GM23338 (cell line): Measurements from ENCODE around the gene SHF. TPM values are rescaled to one million over a fixed set of nuclear protein-coding genes. Genes with fewer than 3 reads are reported as not detected.

Experiments used
- ATAC-seq: fragments of 200-7000 bp; cut with Tn5 transposase; 3 replicates; pipeline ENCODE4 v1.9.1; 2020
- DNase-seq: peaks from one replicate; pipeline ENCODE4 v3.0.0-alpha.2; 2015; ENCODE audit warnings: low spot score
- H2AFZ ChIP-seq: fragments of 200-600 bp; sonication (generic); 2 replicates; pipeline ENCODE4 v1.8.0; 2016; ENCODE audit warnings: antibody characterized with exemption, mild to moderate bottlenecking, moderate library complexity
- H3F3A ChIP-seq: fragments of 200-600 bp; sonication (generic); replicated peaks from 2 replicates; pipeline ENCODE4 v1.8.0; 2017; ENCODE audit warnings: antibody characterized with exemption, mixed run types, low read depth
- H3K27ac ChIP-seq: fragments of 200-600 bp; sonication (generic); 2 replicates; pipeline ENCODE4 v1.6.1; 2016; ENCODE audit warnings: low read depth
- H3K27me3 ChIP-seq: fragments of 200-600 bp; sonication (generic); 2 replicates; pipeline ENCODE4 v1.8.0; 2016; ENCODE audit warnings: mild to moderate bottlenecking, mixed run types, moderate library complexity; ENCODE audit not compliant: insufficient read depth
- H3K36me3 ChIP-seq: fragments of 200-600 bp; sonication (generic); 2 replicates; pipeline ENCODE4 v1.8.0; 2016; ENCODE audit warnings: mild to moderate bottlenecking; ENCODE audit not compliant: insufficient read depth
- H3K4me1 ChIP-seq: fragments of 200-600 bp; sonication (generic); 2 replicates; pipeline ENCODE4 v1.8.0; 2016; ENCODE audit warnings: mild to moderate bottlenecking, moderate library complexity; ENCODE audit not compliant: insufficient read depth
- H3K4me2 ChIP-seq: fragments of 200-600 bp; sonication (generic); 2 replicates; pipeline ENCODE4 v1.7.1; 2017; ENCODE audit warnings: mixed run types
- H3K4me3 ChIP-seq: fragments of 200-600 bp; sonication (generic); 2 replicates; pipeline ENCODE4 v1.6.1; 2016; ENCODE audit warnings: mixed run types
- H3K79me2 ChIP-seq: fragments of 200-600 bp; sonication (generic); replicated peaks from 2 replicates; pipeline ENCODE4 v1.8.0; 2017; ENCODE audit warnings: mild to moderate bottlenecking; ENCODE audit not compliant: insufficient read depth
- H3K9me2 ChIP-seq: fragments of 200-600 bp; sonication (generic); 2 replicates; pipeline ENCODE4 v1.8.0; 2017; ENCODE audit not compliant: insufficient read depth
- H4K20me1 ChIP-seq: fragments of 200-600 bp; sonication (generic); replicated peaks from 2 replicates; pipeline ENCODE4 v1.8.0; 2017; ENCODE audit warnings: mild to moderate bottlenecking; ENCODE audit not compliant: insufficient read depth
- H3K27ac Mint-ChIP-seq: 2 replicates; pipeline ENCODE4 v1.8.0; 2020; ENCODE audit warnings: inconsistent platforms, mild to moderate bottlenecking, moderate library complexity, mixed read lengths
- H3K27me3 Mint-ChIP-seq: 3 replicates; pipeline ENCODE4 v1.8.0; 2022; ENCODE audit warnings: low read depth, mild to moderate bottlenecking, moderate library complexity, mixed read lengths, inconsistent platforms; ENCODE audit not compliant: insufficient read depth, poor library complexity
- H3K36me3 Mint-ChIP-seq: 3 replicates; pipeline ENCODE4 v1.8.0; 2021; ENCODE audit warnings: low read depth, mild to moderate bottlenecking, inconsistent platforms, moderate library complexity, mixed read lengths
- H3K4me1 Mint-ChIP-seq: 3 replicates; pipeline ENCODE4 v1.8.0; 2020; ENCODE audit warnings: mild to moderate bottlenecking, inconsistent platforms, mixed read lengths
- H3K4me3 Mint-ChIP-seq: 3 replicates; pipeline ENCODE4 v1.8.0; 2021; ENCODE audit warnings: moderate library complexity, mild to moderate bottlenecking, inconsistent platforms, mixed read lengths
- H3K9me3 Mint-ChIP-seq: 3 replicates; pipeline ENCODE4 v1.8.0; 2020; ENCODE audit warnings: moderate library complexity, mild to moderate bottlenecking, inconsistent platforms, mixed read lengths
- CREB1 ChIP-seq: fragments of 250-450 bp; sonication (Bioruptor Pico); IDR thresholded peaks from 2 replicates; pipeline ENCODE4 v1.5.0; 2020; ENCODE audit warnings: low read depth, mild to moderate bottlenecking, moderate library complexity
- ETS1 ChIP-seq: IDR thresholded peaks from 2 replicates; pipeline ENCODE4 v1.6.1; 2016; ENCODE audit warnings: antibody characterized with exemption
- EZH2 ChIP-seq: fragments of 200-600 bp; sonication (generic); IDR thresholded peaks from one replicate; pipeline ENCODE4 v1.8.0; 2017; ENCODE audit warnings: antibody characterized with exemption, mild to moderate bottlenecking, low read depth; ENCODE audit not compliant: unreplicated experiment
- JUNB ChIP-seq: IDR thresholded peaks from one replicate; pipeline ENCODE4 v1.6.1; 2016; ENCODE audit warnings: antibody characterized with exemption; ENCODE audit not compliant: unreplicated experiment
- NANOG ChIP-seq: IDR thresholded peaks from 2 replicates; pipeline ENCODE4 v1.6.1; 2016; ENCODE audit warnings: antibody characterized with exemption, borderline replicate concordance
- POLR2AphosphoS5 ChIP-seq: IDR thresholded peaks from 2 replicates; pipeline ENCODE4 v1.6.1; 2016; ENCODE audit warnings: antibody characterized with exemption, low read depth
- REST ChIP-seq: IDR thresholded peaks from one replicate; pipeline ENCODE4 v1.6.1; 2018; ENCODE audit warnings: antibody characterized with exemption; ENCODE audit not compliant: unreplicated experiment
- STAT1 ChIP-seq: IDR thresholded peaks from one replicate; pipeline ENCODE4 v1.6.1; 2016; ENCODE audit warnings: antibody characterized with exemption; ENCODE audit not compliant: unreplicated experiment
- ZNF114 ChIP-seq: fragments of 250-450 bp; sonication (Bioruptor Pico); IDR thresholded peaks from 2 replicates; pipeline ENCODE4 v1.5.0; 2020; ENCODE audit warnings: mild to moderate bottlenecking, moderate library complexity
- ZNF331 ChIP-seq: fragments of 250-450 bp; sonication (Bioruptor Pico); IDR thresholded peaks from 2 replicates; pipeline ENCODE4 v1.5.0; 2020; ENCODE audit warnings: low read depth, mild to moderate bottlenecking, moderate library complexity
- polyA plus RNA-seq: library from polyadenylated mRNA; unstranded; fragments of >200 nt; fragmentation: Nextera tagmentation; extraction: Ambion mirVana; gene quantifications from 2 replicates; pipeline ENCODE4 v1.2.1, GENCODE V29; 2016
- total RNA-seq: library from RNA; depleted of rRNA; stranded (reverse); fragments of >200 nt; shearing (Covaris generic); gene quantifications from 2 replicates; pipeline ENCODE4 v1.2.3, GENCODE V29; 2014
- TF ChIP-seq, protein P1 (sequence below), 2 experiments: fragments of 200-600 bp in 1 of 2; sonication (generic) in 1 of 2; conservative IDR thresholded peaks; 2 replicates each; pipeline versions ENCODE4 v1.5.1 to v1.6.1; 2016 to 2017; ENCODE audit warnings: antibody characterized with exemption in 2 of 2, low read depth in 2 of 2, mild to moderate bottlenecking in 2 of 2, moderate library complexity in 1 of 2
- TF ChIP-seq, protein P2 (sequence below): fragments of 250-450 bp; sonication (Bioruptor Pico); IDR thresholded peaks from 2 replicates; pipeline ENCODE4 v1.5.0; 2020; ENCODE audit warnings: mild to moderate bottlenecking, moderate library complexity

The SHF gene
- total and polyA plus RNA-seq, 2 experiments from 2014 or later: 5.8 to 15.6 TPM

- no peak for TF ChIP-seq ETS1
- no peak for TF ChIP-seq ZNF114
- TF ChIP-seq STAT1: no peak
Observed at GRCh38 chr15:45143946-45144345, 43.8 kb downstream of the SHF start (continued).

GRCh38 chr15:45143056-45143455, 44.7 kb downstream of the SHF start:
- Histone ChIP-seq H4K20me1 (no peaks in the 10 kb centered on the region), H2AFZ (no peak overlapping the region), H3K79me2 (no peaks in the 10 kb centered on the region), H3K4me2 (no peak overlapping the region), H3F3A (no peaks in the 10 kb centered on the region), H3K27me3 (peaks cover 5% of the 10 kb centered on the region; the same call in 1 of the 2 replicates), H3K4me3 (no peak overlapping the region), H3K27ac (no peak overlapping the region), H3K4me1 (no peaks in the 10 kb centered on the region), H3K9me2 (no peaks in the 10 kb centered on the region), H3K36me3 (no peaks in the 10 kb centered on the region)
- H3K9me3 Mint-ChIP-seq: no peaks in the 10 kb centered on the region
- DNase-seq (no peak), ATAC-seq (no peak)
- H3K4me1 Mint-ChIP-seq: no peaks in the 10 kb centered on the region
- no peak overlapping the region for H3K27ac Mint-ChIP-seq
- H3K36me3 Mint-ChIP-seq: no peaks in the 10 kb centered on the region
- H3K27me3 Mint-ChIP-seq: peaks cover 3% of the 10 kb centered on the region
- H3K4me3 Mint-ChIP-seq: no peak overlapping the region
- TF ChIP-seq EZH2 (no peak), ZNF331 (CRISPR knock-in tag) (no peak), ZNF114 (no peak), REST (no peak), JUNB (no peak), POLR2AphosphoS5 (no peak), NANOG (no peak), ETS1 (no peak), CREB1 (no peak), STAT1 (no peak)
- TF ChIP-seq, protein P1, sequence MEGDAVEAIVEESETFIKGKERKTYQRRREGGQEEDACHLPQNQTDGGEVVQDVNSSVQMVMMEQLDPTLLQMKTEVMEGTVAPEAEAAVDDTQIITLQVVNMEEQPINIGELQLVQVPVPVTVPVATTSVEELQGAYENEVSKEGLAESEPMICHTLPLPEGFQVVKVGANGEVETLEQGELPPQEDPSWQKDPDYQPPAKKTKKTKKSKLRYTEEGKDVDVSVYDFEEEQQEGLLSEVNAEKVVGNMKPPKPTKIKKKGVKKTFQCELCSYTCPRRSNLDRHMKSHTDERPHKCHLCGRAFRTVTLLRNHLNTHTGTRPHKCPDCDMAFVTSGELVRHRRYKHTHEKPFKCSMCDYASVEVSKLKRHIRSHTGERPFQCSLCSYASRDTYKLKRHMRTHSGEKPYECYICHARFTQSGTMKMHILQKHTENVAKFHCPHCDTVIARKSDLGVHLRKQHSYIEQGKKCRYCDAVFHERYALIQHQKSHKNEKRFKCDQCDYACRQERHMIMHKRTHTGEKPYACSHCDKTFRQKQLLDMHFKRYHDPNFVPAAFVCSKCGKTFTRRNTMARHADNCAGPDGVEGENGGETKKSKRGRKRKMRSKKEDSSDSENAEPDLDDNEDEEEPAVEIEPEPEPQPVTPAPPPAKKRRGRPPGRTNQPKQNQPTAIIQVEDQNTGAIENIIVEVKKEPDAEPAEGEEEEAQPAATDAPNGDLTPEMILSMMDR (conservative IDR thresholded peaks at IDR 0.05; ENCODE audit: low read depth in 2 of 2): no peak
- TF ChIP-seq, protein P2, sequence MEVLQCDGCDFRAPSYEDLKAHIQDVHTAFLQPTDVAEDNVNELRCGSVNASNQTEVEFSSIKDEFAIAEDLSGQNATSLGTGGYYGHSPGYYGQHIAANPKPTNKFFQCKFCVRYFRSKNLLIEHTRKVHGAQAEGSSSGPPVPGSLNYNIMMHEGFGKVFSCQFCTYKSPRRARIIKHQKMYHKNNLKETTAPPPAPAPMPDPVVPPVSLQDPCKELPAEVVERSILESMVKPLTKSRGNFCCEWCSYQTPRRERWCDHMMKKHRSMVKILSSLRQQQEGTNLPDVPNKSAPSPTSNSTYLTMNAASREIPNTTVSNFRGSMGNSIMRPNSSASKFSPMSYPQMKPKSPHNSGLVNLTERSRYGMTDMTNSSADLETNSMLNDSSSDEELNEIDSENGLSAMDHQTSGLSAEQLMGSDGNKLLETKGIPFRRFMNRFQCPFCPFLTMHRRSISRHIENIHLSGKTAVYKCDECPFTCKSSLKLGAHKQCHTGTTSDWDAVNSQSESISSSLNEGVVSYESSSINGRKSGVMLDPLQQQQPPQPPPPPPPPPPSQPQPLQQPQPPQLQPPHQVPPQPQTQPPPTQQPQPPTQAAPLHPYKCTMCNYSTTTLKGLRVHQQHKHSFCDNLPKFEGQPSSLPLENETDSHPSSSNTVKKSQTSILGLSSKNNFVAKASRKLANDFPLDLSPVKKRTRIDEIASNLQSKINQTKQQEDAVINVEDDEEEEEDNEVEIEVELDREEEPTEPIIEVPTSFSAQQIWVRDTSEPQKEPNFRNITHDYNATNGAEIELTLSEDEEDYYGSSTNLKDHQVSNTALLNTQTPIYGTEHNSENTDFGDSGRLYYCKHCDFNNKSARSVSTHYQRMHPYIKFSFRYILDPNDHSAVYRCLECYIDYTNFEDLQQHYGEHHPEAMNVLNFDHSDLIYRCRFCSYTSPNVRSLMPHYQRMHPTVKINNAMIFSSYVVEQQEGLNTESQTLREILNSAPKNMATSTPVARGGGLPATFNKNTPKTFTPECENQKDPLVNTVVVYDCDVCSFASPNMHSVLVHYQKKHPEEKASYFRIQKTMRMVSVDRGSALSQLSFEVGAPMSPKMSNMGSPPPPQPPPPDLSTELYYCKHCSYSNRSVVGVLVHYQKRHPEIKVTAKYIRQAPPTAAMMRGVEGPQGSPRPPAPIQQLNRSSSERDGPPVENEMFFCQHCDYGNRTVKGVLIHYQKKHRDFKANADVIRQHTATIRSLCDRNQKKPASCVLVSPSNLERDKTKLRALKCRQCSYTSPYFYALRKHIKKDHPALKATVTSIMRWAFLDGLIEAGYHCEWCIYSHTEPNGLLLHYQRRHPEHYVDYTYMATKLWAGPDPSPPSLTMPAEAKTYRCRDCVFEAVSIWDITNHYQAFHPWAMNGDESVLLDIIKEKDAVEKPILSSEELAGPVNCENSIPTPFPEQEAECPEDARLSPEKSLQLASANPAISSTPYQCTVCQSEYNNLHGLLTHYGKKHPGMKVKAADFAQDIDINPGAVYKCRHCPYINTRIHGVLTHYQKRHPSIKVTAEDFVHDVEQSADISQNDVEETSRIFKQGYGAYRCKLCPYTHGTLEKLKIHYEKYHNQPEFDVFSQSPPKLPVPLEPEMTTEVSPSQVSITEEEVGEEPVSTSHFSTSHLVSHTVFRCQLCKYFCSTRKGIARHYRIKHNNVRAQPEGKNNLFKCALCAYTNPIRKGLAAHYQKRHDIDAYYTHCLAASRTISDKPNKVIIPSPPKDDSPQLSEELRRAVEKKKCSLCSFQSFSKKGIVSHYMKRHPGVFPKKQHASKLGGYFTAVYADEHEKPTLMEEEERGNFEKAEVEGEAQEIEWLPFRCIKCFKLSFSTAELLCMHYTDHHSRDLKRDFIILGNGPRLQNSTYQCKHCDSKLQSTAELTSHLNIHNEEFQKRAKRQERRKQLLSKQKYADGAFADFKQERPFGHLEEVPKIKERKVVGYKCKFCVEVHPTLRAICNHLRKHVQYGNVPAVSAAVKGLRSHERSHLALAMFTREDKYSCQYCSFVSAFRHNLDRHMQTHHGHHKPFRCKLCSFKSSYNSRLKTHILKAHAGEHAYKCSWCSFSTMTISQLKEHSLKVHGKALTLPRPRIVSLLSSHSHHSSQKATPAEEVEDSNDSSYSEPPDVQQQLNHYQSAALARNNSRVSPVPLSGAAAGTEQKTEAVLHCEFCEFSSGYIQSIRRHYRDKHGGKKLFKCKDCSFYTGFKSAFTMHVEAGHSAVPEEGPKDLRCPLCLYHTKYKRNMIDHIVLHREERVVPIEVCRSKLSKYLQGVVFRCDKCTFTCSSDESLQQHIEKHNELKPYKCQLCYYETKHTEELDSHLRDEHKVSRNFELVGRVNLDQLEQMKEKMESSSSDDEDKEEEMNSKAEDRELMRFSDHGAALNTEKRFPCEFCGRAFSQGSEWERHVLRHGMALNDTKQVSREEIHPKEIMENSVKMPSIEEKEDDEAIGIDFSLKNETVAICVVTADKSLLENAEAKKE (CRISPR knock-in tag): no peak
